ACC112 (cell line): ENCODE data around the gene KCNMA1.

ENCODE experiments used
- H2AFZ ChIP-seq: fragments of 200-600 bp; sonication (generic); one replicate; pipeline ENCODE4 v1.6.0; 2017; ENCODE audit warnings: antibody characterized with exemption, low read length; ENCODE audit not compliant: unreplicated experiment
- H3K27ac ChIP-seq: fragments of 200-600 bp; sonication (generic); 2 replicates; pipeline ENCODE4 v1.5.1; 2014; ENCODE audit warnings: low read depth, mild to moderate bottlenecking, antibody characterized with exemption, low read length, moderate library complexity
- H3K27me3 ChIP-seq: fragments of 200-600 bp; sonication (generic); 2 replicates; pipeline ENCODE4 v1.6.1; 2014; ENCODE audit warnings: mild to moderate bottlenecking, antibody characterized with exemption, low read length, moderate library complexity, mixed read lengths; ENCODE audit not compliant: insufficient read depth
- H3K36me3 ChIP-seq: fragments of 200-600 bp; sonication (generic); 2 replicates; pipeline ENCODE4 v1.6.1; 2016; ENCODE audit warnings: mild to moderate bottlenecking, antibody characterized with exemption, low read length, moderate library complexity, mixed read lengths; ENCODE audit not compliant: insufficient read depth
- H3K4me1 ChIP-seq: fragments of 200-600 bp; sonication (generic); one replicate; pipeline ENCODE4 v1.6.1; 2016; ENCODE audit warnings: low read length, mixed read lengths; ENCODE audit not compliant: insufficient read depth, unreplicated experiment, control insufficient read depth
- H3K4me3 ChIP-seq: fragments of 200-600 bp; sonication (generic); 2 replicates; pipeline ENCODE4 v1.5.1; 2014; ENCODE audit warnings: mild to moderate bottlenecking, low read depth, low read length
- H3K79me2 ChIP-seq: fragments of 200-600 bp; sonication (generic); one replicate; pipeline ENCODE4 v1.6.0; 2016; ENCODE audit warnings: low read length; ENCODE audit not compliant: control insufficient read depth, unreplicated experiment, insufficient read depth

KCNMA1 gene

GRCh38 chr10:77231884-77232610 is 405.6 kb downstream of the KCNMA1 start:
- Histone ChIP-seq H3K79me2 (no peaks in the 10 kb centered on the region), H3K36me3 (no peaks in the 10 kb centered on the region), H3K4me1 (peaks cover 21% of the 10 kb centered on the region), H3K27me3 (no peaks in the 10 kb centered on the region), H2AFZ (no peak overlapping the region), H3K27ac (no peak overlapping the region), H3K4me3 (no peak overlapping the region)

GRCh38 chr10:77231375-77231774 is 406.2 kb downstream of the KCNMA1 start:
- Histone ChIP-seq H3K4me3 (no peak overlapping the region), H3K4me1 (peaks cover 19% of the 10 kb centered on the region), H3K79me2 (no peaks in the 10 kb centered on the region), H3K36me3 (no peaks in the 10 kb centered on the region), H3K27ac (no peak overlapping the region), H2AFZ (no peak overlapping the region), H3K27me3 (no peaks in the 10 kb centered on the region)

- Histone ChIP-seq H3K27ac (peak overlapping the region; percentile 53), H3K79me2 (no peaks in the 10 kb centered on the region), H3K4me3 (no peak overlapping the region), H2AFZ (peak overlapping the region; percentile 40), H3K4me1 (peaks cover 19% of the 10 kb centered on the region), H3K36me3 (no peaks in the 10 kb centered on the region), H3K27me3 (no peaks in the 10 kb centered on the region)
These were observed 407.4 kb downstream of the KCNMA1 start for GRCh38 chr10:77230194-77230593.

- no peak overlapping the region for H3K4me3 ChIP-seq
- no peaks in the 10 kb centered on the region for H3K79me2 ChIP-seq
- H3K27me3 ChIP-seq, result no peaks in the 10 kb centered on the region
- H3K4me1 ChIP-seq, result peaks cover 19% of the 10 kb centered on the region
- peak overlapping the region; percentile 53 for H3K27ac ChIP-seq
- no peak overlapping the region for H2AFZ ChIP-seq
- no peaks in the 10 kb centered on the region for H3K36me3 ChIP-seq
These were observed 407.9 kb downstream of the KCNMA1 start for GRCh38 chr10:77229704-77230103.

GRCh38 chr10:77228559-77228958 is 409.0 kb downstream of the KCNMA1 start:
- no peaks in the 10 kb centered on the region for H3K36me3 ChIP-seq

GRCh38 chr10:77226853-77227565 is 410.6 kb downstream of the KCNMA1 start:
- Histone ChIP-seq H3K27me3 (no peaks in the 10 kb centered on the region), H3K4me1 (peaks cover 19% of the 10 kb centered on the region), H3K27ac (no peak overlapping the region), H2AFZ (no peak overlapping the region), H3K79me2 (no peaks in the 10 kb centered on the region), H3K4me3 (no peak overlapping the region), H3K36me3 (no peaks in the 10 kb centered on the region)

More at GRCh38 chr10:77228559-77228958, 409.0 kb downstream of the KCNMA1 start:
- Histone ChIP-seq H3K27me3 (no peaks in the 10 kb centered on the region), H3K4me3 (no peak overlapping the region), H2AFZ (no peak overlapping the region), H3K79me2 (no peaks in the 10 kb centered on the region), H3K4me1 (peaks cover 19% of the 10 kb centered on the region), H3K27ac (no peak overlapping the region)

- Histone ChIP-seq H3K4me1 (peaks cover 19% of the 10 kb centered on the region), H3K36me3 (no peaks in the 10 kb centered on the region), H2AFZ (no peak overlapping the region), H3K79me2 (no peaks in the 10 kb centered on the region), H3K27ac (no peak overlapping the region), H3K4me3 (no peak overlapping the region), H3K27me3 (no peaks in the 10 kb centered on the region)
These were observed 411.2 kb downstream of the KCNMA1 start for GRCh38 chr10:77226452-77226851.

GRCh38 chr10:77226020-77226419 is 411.6 kb downstream of the KCNMA1 start:
- H3K4me1 ChIP-seq, result peaks cover 19% of the 10 kb centered on the region
- no peaks in the 10 kb centered on the region for H3K79me2 ChIP-seq
- H2AFZ ChIP-seq, result no peak overlapping the region
- H3K27me3 ChIP-seq, result no peaks in the 10 kb centered on the region
- no peaks in the 10 kb centered on the region for H3K36me3 ChIP-seq
- no peak overlapping the region for H3K27ac ChIP-seq
- H3K4me3 ChIP-seq, result no peak overlapping the region

GRCh38 chr10:77223526-77224460 is 413.8 kb downstream of the KCNMA1 start:
- Histone ChIP-seq H3K27me3 (no peaks in the 10 kb centered on the region), H3K27ac (no peak overlapping the region), H3K79me2 (no peaks in the 10 kb centered on the region), H2AFZ (no peak overlapping the region), H3K36me3 (no peaks in the 10 kb centered on the region), H3K4me1 (peaks cover 4% of the 10 kb centered on the region), H3K4me3 (no peak overlapping the region)

GRCh38 chr10:77220150-77220549 is 417.5 kb downstream of the KCNMA1 start:
- Histone ChIP-seq H3K4me1 (no peaks in the 10 kb centered on the region), H3K4me3 (no peak overlapping the region), H3K27ac (no peak overlapping the region), H2AFZ (no peak overlapping the region), H3K27me3 (no peaks in the 10 kb centered on the region), H3K79me2 (no peaks in the 10 kb centered on the region), H3K36me3 (no peaks in the 10 kb centered on the region)
